Colonic mucosa (tissue), 4 donors: Measurements from ENCODE around the gene SERP2. TPM values are rescaled to one million over a fixed set of nuclear protein-coding genes. Genes with fewer than 3 reads are reported as not detected.

Experiments used
- DNase-seq: peaks from one replicate; pipeline ENCODE4 v3.0.0-alpha.2; 2020
- H3K27ac ChIP-seq: fragments of 200-600 bp; one replicate; pipeline ENCODE4 v1.8.0; 2021
- H3K27me3 ChIP-seq: fragments of 200-600 bp; one replicate; pipeline ENCODE4 v1.8.0; 2021
- H3K36me3 ChIP-seq: fragments of 200-600 bp; one replicate; pipeline ENCODE4 v1.8.0; 2021
- H3K4me1 ChIP-seq: fragments of 200-600 bp; one replicate; pipeline ENCODE4 v1.8.0; 2021; ENCODE audit warnings: mild to moderate bottlenecking
- H3K4me3 ChIP-seq: fragments of 200-600 bp; one replicate; pipeline ENCODE4 v1.8.0; 2021
- H3K9ac ChIP-seq, 2 donors: one replicate each; pipeline ENCODE4 v1.7.0; 2013; ENCODE audit warnings: control low read depth in 2 of 2, low read depth in 2 of 2, low read length in 2 of 2
- H3K9me3 ChIP-seq: fragments of 200-600 bp; one replicate; pipeline ENCODE4 v1.8.0; 2021
- intact Hi-C: fragments of 100-400 bp; cut with DNase I; formaldehyde crosslinking; loops from one replicate; pipeline ENCODE4 v1.14.1; 2022
- total RNA-seq, 2 donors: library from RNA; stranded (reverse); fragmentation: NEBNext Ultra II Directional in 1 of 2; extraction: Animal tissue kit (Norgen Biotek cat#: 25700) in 1 of 2; gene quantifications; one replicate each; pipeline ENCODE4 v1.2.1, GENCODE V29; 2021
- TF ChIP-seq, protein P1 (sequence below): fragments of 200-600 bp; IDR thresholded peaks from one replicate; pipeline ENCODE4 v1.8.0; 2022; ENCODE audit warnings: antibody characterized with exemption, mild to moderate bottlenecking
- donor health status: healthy.
- donor health status: DM: no; HTN: no; CAD: no.
- donor health status: DM: no; HTN: no; CAD: no.

The SERP2 gene
- total RNA-seq, 2 donors from 2014 or later, result 1.6 to 2.7 TPM

DNA sequence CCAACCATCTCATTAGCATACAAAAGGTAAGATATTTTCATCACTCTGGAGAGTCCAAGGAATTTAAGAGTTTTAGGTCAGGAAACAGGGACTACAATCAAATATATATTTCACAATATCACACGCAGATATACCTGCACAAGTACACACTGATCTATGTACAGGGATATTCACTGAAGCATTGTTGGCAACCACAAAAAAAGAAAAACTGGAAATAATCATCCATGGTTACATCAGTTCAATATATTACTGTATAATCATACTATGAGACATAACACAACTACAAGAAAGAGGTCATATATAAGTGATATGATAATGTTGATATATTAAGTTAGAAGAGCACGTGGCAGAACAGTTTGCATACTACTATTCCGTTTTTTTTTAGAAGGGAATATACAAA, 2.2 kb upstream of the SERP2 start:
- Histone ChIP-seq H3K9me3 (no peaks in the 10 kb centered on the region), H3K27me3 (no peaks in the 10 kb centered on the region), H3K27ac (no peak overlapping the region), H3K4me1 (peaks cover 6% of the 10 kb centered on the region), H3K4me3 (no peak overlapping the region), H3K9ac (no peak overlapping the region), H3K36me3 (no peaks in the 10 kb centered on the region)
- intact Hi-C loops, result loop anchor here (5.0 kb wide), 1 partner anchor 61 kb away; no protein-coding TSS in a partner anchor
- no peak for DNase-seq
- TF ChIP-seq, protein P1, sequence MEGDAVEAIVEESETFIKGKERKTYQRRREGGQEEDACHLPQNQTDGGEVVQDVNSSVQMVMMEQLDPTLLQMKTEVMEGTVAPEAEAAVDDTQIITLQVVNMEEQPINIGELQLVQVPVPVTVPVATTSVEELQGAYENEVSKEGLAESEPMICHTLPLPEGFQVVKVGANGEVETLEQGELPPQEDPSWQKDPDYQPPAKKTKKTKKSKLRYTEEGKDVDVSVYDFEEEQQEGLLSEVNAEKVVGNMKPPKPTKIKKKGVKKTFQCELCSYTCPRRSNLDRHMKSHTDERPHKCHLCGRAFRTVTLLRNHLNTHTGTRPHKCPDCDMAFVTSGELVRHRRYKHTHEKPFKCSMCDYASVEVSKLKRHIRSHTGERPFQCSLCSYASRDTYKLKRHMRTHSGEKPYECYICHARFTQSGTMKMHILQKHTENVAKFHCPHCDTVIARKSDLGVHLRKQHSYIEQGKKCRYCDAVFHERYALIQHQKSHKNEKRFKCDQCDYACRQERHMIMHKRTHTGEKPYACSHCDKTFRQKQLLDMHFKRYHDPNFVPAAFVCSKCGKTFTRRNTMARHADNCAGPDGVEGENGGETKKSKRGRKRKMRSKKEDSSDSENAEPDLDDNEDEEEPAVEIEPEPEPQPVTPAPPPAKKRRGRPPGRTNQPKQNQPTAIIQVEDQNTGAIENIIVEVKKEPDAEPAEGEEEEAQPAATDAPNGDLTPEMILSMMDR, result no peak

DNA sequence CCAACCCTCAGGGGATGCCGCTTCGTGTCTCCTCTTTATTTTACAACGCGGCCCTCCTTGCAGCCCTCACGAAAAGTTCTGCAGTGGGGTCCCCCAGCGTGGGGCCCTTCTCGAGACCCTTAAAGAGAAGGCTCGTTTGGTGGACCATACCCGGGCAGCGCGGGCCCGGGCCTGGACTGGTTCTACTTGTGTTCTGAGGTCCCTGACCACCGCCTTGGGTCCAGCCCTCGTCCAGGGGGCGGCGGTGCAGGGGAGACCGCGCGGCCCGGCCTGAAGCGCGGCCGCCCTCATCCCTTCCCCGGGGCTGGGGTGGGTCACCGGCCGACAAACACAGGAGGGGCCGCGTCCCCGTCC, 400 bp upstream of the SERP2 start:
- Histone ChIP-seq H3K9ac (peak overlapping the region in 1 of 2 donors; percentile 86), H3K27ac (no peak overlapping the region)
- intact Hi-C loops, result loop anchor here (5.0 kb wide), 1 partner anchor 59 kb away; no protein-coding TSS in a partner anchor

DNA sequence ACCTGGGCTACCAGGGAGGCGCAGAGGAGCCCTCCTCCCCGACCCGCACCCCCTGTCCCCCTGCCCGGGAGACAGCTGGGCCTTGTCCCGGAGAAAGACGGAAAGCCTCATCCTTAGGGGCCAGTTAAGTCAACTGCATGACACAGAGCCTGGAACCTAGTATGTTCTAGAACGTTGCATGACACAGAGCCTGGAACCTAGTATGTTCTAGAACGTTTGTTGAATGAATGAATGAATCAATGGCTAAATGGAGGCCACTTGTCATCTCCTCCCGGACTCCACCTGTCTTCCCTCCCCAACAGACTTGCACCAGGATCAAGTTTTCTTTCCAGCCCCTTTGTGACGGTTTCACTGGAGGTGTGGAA, 706 bp downstream of the SERP2 start:
- Histone ChIP-seq H3K27me3 (no peaks in the 10 kb centered on the region), H3K9me3 (no peaks in the 10 kb centered on the region), H3K9ac (no peak overlapping the region), H3K36me3 (no peaks in the 10 kb centered on the region), H3K4me3 (peak overlapping the region; percentile 56), H3K4me1 (no peaks in the 10 kb centered on the region), H3K27ac (no peak overlapping the region)
- TF ChIP-seq, protein P1, result no peak
- intact Hi-C loops, result loop anchor here (5.0 kb wide), 1 partner anchor 58 kb away; no protein-coding TSS in a partner anchor
- no peak for DNase-seq

More for the DNA sequence above, 400 bp upstream of the SERP2 start:
- H3K36me3 ChIP-seq, result no peaks in the 10 kb centered on the region
- DNase-seq, result no peak
- no peaks in the 10 kb centered on the region for H3K27me3 ChIP-seq
- peak overlapping the region; percentile 56 for H3K4me3 ChIP-seq
- H3K4me1 ChIP-seq, result no peaks in the 10 kb centered on the region
- TF ChIP-seq, protein P1, result no peak
- no peaks in the 10 kb centered on the region for H3K9me3 ChIP-seq

DNA sequence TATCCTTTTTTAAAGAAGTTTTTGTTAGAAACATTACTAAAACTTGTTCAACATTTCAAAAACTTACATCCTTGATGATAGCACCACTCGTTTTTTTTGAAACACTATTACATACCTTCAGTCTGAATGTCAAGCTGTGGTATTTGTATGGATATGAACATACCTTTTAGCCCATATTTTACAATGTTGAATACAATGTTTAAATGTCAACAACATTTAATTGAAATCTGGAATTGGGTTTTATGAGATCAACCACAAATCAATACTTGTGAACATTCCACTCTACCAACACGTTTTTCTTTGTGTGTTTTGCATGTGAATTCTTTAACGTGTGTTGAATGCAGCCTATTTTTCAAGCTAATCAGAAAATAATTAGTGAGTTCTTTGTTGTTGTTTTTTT, 4.7 kb downstream of the SERP2 start:
- TF ChIP-seq, protein P1, result no peak
- no peak overlapping the region for H3K27ac ChIP-seq
- intact Hi-C loops, result no loop called here
- DNase-seq, result no peak
- H3K4me1 ChIP-seq, result no peaks in the 10 kb centered on the region
- H3K36me3 ChIP-seq, result no peaks in the 10 kb centered on the region
- no peaks in the 10 kb centered on the region for H3K9me3 ChIP-seq
- H3K9ac ChIP-seq, result no peak overlapping the region
- H3K27me3 ChIP-seq, result no peaks in the 10 kb centered on the region
- H3K4me3 ChIP-seq, result no peak overlapping the region

DNA sequence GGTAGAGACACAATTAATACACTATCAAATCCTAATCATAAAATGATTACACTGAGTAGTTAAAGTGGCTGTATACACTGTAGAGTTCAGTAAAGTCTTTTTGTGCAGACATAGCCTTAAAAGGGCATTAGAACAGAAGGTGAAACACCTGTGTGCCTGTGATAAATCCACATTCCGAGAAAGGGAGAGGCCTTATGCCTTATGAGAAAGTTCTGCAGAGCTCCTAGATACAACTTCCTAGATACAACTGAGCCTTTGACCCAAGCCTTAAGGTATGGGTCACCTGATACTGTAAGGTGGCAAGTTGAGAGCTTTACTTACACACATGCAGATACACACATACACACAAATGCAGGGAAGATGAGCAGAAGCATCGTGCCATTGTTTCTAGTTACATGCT, 6.3 kb downstream of the SERP2 start:
- no peaks in the 10 kb centered on the region for H3K36me3 ChIP-seq
- H3K4me1 ChIP-seq, result no peaks in the 10 kb centered on the region
- no peak for DNase-seq
- peak overlapping the region in 1 of 2 donors; percentile 30 for H3K9ac ChIP-seq
- no peak overlapping the region for H3K4me3 ChIP-seq
- no peaks in the 10 kb centered on the region for H3K27me3 ChIP-seq
- intact Hi-C loops, result no loop called here
- TF ChIP-seq, protein P1, result no peak
- no peaks in the 10 kb centered on the region for H3K9me3 ChIP-seq
- peak overlapping the region; percentile 54 for H3K27ac ChIP-seq
